Medulla oblongata (tissue), 1 donor: ENCODE measurements around the gene NMRAL1.

ENCODE experiments used
- DNase-seq: peaks from one replicate; pipeline ENCODE4 v3.0.0-alpha.2; 2015; ENCODE audit errors: extremely low spot score

The NMRAL1 gene

GRCh38 chr16:4505356-4506147, 31.1 kb upstream of the NMRAL1 start:
- DNase-seq: no peak

GRCh38 chr16:4501071-4501478, 26.6 kb upstream of the NMRAL1 start:
- peak; percentile 65 for DNase-seq

GRCh38 chr16:4500272-4500671, 25.8 kb upstream of the NMRAL1 start:
- DNase-seq: peak; percentile 80

- DNase-seq: no peak
Measured at GRCh38 chr16:4499196-4499555, 24.8 kb upstream of the NMRAL1 start.

- no peak for DNase-seq
Measured at GRCh38 chr16:4498546-4499195, 24.2 kb upstream of the NMRAL1 start.

GRCh38 chr16:4496305-4496704, 21.9 kb upstream of the NMRAL1 start:
- DNase-seq: no peak

GRCh38 chr16:4495766-4496165, 21.3 kb upstream of the NMRAL1 start:
- no peak for DNase-seq

- DNase-seq: no peak
Measured at GRCh38 chr16:4494746-4495490, 20.5 kb upstream of the NMRAL1 start.

- no peak for DNase-seq
Measured at GRCh38 chr16:4491898-4492297, 17.5 kb upstream of the NMRAL1 start.

- no peak for DNase-seq
Measured at GRCh38 chr16:4489030-4489429, 14.6 kb upstream of the NMRAL1 start.

- DNase-seq: no peak
Measured at GRCh38 chr16:4488499-4488967, 14.1 kb upstream of the NMRAL1 start.

- DNase-seq: no peak
Measured at GRCh38 chr16:4487955-4488498, 13.6 kb upstream of the NMRAL1 start.

GRCh38 chr16:4486126-4486893, 11.9 kb upstream of the NMRAL1 start:
- no peak for DNase-seq

- no peak for DNase-seq
Measured at GRCh38 chr16:4481963-4482362, 7.5 kb upstream of the NMRAL1 start.

- no peak for DNase-seq
Measured at GRCh38 chr16:4481526-4481925, 7.1 kb upstream of the NMRAL1 start.

GRCh38 chr16:4477966-4478365, 3.5 kb upstream of the NMRAL1 start:
- peak; percentile 43 for DNase-seq

GRCh38 chr16:4475880-4476788, 1.7 kb upstream of the NMRAL1 start, which contains the start of gene HMOX2:
Gene HMOX2, plus strand, starts transcription at chr16:4476398. Its CDS starts 29,127 bp downstream, at chr16:4505525.
- DNase-seq: peak; percentile 96

GRCh38 chr16:4472880-4473279, 1.5 kb downstream of the NMRAL1 start:
- DNase-seq: no peak

GRCh38 chr16:4471869-4472268, 2.6 kb downstream of the NMRAL1 start:
- no peak for DNase-seq

- no peak for DNase-seq
Measured at GRCh38 chr16:4468972-4469371, 5.5 kb downstream of the NMRAL1 start.
